GM19395 (cell line): ENCODE measurements around the gene PEX10.

Source experiments
- ATAC-seq: cut with Tn5 transposase; IDR thresholded peaks from one replicate; pipeline ENCODE4 v1.9.1; 2021; ENCODE audit warnings: mild to moderate bottlenecking, moderate library complexity; ENCODE audit not compliant: unreplicated experiment

The PEX10 gene

GRCh38 chr1:2376261-2376741 lies 36.1 kb downstream of the PEX10 start:
- ATAC-seq: no peak

DNA sequence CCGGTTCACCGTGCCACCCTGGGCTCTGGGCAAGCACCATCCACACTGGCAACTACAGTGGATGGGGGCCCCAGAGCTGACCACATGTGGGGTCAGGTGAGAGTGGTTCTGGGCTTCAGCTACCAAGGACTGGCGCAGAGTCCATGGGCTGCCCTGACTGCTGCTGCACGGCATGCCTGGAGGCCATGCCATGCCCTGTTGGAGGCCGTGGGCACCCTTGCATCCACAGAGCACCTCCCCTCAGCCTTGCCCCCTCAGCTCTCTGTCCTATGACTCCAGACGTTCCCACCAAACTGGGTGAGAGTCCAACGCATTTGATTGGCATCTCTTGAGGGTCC lies 36.5 kb downstream of the PEX10 start:
- ATAC-seq: no peak

DNA sequence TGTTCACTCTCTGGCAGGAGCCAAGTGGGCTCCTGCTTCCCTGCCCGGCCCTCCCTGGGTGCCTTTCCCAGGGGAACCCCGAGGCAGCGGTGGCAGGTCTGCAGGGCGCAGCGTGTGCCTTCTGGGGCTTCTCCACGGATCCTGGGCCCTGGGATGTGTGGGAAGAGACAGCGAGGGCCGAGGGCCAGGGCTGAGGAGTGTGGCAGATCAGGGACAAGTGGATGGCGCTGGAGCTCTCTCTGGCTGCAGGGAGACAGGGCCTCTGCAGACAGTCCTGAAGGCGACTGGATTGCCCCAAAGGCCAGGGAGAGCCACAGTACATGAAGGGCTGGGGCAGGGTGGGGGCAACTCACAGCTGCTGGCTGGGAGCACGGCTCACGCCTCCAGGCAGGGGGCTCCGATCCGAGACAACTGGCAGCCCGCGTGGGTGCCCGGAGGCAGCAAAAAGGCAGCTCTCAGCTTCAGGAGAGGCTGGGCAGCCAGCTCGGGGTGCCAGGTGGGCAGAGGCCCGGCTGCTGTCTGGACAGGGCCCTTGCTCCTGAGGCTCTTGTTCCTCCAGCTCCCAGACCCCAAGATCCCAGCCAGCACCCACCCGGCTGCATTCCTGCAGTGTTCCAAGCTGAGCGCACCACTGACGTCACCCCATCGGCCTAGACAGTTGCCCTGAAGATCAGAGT lies 37.0 kb downstream of the PEX10 start:
- ATAC-seq: no peak

- ATAC-seq: no peak
Measured at GRCh38 chr1:2374252-2375155, 37.9 kb downstream of the PEX10 start.

DNA sequence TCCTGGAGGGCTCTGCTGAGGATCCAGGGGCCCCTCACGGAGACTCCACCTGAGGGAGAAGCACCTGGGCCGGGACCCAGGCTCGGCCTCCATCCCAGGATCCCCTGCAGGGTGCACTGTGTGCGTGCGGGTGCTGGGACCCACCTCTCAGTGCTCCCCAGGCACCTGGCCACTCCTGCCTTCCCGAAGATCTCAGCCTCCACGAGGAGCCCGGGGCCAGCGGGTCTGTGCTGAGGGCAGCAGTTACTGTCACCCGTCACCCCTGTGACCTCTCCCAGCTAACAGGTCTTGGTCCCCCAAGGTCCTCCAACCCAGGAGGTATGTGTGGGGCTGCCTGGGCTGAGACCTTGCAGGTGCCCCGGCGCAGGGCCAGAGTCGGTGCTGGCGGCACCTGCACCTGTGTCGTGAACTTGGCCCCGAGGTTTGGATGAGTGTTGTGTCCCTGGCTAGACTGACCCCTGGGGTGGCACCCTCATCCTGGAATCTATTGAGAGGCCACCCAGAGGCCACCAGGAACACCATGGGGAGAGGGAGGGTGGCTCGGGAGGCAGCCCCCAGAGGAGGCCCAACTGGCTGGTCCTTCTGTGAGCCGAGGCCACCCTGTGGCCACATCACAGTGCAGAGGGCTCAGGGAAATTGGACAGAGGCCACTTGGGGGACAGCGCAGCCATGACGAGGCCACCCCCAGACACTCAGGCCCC lies 38.7 kb downstream of the PEX10 start:
- ATAC-seq: no peak

DNA sequence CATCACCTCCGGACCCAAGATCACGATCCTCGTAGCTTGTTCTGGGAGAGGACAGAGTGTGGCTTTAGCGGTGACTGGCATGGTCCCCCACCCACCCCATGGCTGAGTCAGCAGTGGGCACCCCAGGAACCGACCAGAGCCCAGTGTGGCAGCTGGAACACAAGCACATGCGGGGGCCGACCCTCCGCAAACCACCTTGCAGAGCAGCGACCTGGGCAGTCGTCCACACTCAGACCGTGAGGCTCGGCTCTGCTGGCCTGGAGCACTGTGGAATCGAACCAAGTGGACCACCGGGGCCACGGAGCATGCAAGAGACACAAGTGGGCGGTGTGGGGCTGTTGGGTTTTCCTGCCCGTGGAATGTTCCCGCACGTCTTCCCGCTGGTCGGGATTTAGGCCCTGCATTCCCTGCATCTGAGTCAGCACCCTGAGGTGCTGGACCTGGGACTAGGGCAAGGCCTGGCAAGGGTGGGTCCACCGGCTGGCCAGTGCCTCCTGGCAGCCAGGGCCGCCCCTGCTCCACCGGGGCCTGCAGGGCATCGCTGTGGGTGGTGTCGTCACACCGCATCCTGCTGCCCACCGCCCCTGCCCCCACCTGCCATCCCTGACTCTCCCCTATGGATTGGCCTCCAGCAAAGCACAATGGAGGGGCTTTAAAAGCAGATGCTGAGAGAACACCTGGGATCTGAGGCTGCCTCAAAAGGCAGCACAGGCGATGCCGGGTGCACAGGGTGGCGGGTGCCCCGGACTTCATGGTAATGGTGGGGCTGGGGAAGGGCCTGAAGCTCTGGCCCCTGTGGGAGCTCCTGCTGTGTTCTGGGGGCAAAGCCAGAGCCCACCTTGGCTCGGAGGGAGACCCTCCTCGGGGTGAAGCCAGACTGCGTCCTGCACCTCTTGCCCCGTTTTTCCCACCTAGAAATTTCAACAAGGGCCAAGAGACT lies 39.5 kb downstream of the PEX10 start:
- no peak for ATAC-seq

GRCh38 chr1:2368053-2368744 lies 44.2 kb downstream of the PEX10 start:
- ATAC-seq: no peak

DNA sequence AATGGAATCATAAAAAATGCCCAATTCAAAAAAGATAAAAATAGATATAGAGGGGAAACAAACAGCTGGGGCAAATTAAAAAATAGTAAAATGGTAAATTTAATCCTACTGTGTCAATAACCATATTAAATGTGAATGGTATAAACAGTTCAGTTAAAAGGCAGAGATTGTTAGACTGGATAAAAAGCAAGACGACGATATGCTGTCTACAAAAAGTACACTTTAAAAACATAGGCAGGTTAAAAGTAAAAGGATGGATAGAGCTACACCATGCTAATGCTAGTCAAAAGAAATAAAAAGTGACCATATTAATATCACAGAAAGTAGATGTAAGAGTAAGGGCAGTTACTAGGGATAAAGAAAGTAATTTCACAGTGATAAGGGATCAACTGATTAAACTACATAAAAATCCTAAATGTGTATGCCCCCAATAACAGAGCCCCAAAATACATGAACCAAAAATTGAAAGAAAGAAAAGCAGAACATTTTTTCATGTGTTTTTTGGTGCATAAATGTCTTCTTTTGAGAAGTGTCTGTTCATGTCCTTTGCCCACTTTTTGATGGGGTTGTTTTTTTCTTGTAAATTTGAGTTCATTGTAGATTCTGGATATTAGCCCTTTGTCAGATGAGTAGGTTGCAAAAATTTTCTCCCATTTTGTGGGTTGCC lies 48.4 kb downstream of the PEX10 start:
- ATAC-seq: no peak

GRCh38 chr1:2360588-2361364 lies 51.6 kb downstream of the PEX10 start:
- no peak for ATAC-seq

DNA sequence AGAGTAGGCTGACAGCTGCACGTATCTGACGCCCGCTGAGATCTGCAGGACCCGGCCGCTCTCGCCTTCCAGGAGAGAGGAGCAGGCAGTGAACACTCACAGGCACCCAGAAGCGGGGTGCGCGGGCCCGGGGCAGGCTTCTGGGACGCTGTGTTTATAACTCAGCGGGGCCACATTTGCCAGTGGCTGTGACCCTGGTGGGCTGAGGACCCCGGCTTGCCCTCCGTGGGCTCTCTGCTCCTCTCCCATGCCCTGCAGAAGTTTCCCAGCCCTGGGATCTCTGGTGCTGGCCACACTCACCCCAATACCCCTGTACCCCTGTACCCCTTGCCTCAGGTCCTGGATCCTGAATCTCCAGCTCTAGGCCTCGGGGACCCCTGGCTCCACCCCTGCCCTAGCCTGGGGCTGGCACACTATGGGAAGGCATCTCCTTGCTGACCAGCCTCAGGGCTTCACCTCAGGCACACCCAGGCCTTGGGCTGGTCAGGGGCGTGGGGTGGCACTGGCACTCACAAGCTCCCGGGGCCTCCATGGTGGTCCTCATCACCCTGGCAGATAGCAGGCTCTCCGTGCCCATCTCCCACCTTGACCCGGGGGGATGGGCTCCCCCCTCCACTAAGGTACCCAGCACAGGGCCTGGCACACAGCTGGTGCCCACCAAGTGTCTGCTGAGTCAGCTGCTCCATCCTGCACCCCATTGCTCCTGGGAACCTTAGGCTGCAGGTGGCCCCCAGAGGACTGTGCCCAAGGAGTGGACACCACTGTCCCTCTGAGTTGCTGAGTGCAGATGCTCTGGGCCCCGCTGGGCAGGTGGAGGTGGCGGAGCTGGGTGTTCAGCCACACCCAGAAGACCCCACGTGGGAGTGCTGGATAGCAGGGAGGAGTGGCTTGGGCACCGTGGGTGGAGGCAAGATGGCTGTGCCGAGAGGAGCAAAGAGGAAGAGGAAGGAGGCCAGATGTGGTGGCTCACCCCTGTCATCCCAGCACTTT lies 53.4 kb downstream of the PEX10 start:
- no peak for ATAC-seq

DNA sequence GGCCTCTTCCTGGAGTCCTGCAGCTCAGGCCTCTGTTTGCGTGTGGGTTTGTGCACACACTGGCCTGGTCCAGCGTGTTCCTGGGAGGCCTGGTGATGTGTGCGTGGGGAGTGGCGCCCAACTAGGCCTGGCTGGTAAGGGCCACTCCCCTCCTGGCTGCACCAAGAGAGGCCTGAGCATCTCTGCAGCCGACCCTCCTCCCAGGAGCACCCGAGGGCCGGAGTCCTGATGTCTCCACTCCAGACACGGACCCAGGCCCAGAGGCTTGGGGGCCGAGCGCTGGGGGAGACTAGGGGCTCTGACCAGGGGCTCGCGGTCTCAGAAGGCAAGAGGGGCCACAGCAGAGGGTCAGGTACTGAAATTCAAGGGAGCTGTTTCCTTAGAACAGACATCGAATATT lies 54.3 kb downstream of the PEX10 start:
- no peak for ATAC-seq

DNA sequence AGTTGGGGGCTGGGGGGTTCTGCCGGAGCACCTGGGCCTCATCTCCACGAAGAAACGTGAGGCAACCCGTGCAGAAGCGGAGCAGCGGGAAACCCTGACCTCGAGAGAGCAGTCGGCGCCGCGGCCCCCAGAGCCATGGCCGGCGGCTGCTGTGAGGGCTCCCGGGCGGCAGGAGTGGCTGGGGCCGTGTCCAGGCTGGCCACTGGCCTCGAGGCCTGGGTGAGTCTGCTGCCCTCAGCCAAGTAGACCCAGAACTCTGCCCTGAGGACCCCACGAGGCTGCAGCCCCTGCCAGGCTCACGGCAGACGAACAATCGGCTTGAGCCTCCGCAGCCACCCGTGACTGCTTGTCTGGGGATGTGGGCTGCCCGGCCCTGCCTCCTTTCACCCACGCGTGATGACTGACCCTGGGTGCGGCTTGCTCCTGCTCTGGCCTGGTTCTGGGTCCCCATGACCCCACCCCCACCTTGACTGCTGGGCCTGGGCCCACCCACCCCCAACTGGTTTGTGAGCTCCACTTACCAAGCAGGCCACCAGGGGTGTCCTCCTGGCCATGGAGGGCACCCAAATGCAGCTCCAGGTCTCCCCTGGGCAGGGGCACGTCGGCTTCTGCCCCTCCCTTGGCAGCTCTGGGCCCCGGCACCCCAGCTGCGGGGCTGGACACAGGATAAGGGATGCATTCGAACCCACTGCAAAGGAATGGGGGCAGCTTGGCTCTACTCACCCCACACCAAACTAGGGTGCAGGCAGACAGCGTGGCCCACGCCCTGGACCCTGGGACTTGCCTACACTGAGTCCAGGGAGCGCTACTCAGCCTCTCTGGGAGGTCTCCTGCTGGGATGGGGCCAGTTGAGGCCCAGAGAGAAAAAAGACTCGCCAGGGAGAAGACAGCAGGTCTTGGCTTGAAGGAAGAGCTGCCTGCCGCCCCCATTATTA lies 55.2 kb downstream of the PEX10 start:
- ATAC-seq: no peak

DNA sequence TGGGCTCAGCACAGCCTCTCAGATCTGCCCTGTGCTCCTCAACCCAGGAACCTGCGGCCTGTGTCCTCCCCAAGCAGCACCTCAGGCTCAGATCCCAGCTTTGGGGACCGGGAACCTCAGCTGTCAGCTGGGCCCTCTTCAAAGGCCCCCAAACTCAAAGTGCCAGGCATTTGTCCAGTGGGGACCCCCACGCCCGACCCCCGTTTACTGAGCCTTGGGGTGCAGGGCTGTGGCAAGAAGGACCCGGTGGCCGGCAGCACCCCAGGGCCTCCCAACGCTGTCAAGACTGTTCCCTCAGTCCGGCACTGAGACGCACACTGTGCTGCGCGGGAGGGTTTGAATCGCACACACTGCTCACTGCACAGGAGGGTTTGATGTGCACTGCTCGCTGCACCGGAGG lies 56.0 kb downstream of the PEX10 start:
- no peak for ATAC-seq

DNA sequence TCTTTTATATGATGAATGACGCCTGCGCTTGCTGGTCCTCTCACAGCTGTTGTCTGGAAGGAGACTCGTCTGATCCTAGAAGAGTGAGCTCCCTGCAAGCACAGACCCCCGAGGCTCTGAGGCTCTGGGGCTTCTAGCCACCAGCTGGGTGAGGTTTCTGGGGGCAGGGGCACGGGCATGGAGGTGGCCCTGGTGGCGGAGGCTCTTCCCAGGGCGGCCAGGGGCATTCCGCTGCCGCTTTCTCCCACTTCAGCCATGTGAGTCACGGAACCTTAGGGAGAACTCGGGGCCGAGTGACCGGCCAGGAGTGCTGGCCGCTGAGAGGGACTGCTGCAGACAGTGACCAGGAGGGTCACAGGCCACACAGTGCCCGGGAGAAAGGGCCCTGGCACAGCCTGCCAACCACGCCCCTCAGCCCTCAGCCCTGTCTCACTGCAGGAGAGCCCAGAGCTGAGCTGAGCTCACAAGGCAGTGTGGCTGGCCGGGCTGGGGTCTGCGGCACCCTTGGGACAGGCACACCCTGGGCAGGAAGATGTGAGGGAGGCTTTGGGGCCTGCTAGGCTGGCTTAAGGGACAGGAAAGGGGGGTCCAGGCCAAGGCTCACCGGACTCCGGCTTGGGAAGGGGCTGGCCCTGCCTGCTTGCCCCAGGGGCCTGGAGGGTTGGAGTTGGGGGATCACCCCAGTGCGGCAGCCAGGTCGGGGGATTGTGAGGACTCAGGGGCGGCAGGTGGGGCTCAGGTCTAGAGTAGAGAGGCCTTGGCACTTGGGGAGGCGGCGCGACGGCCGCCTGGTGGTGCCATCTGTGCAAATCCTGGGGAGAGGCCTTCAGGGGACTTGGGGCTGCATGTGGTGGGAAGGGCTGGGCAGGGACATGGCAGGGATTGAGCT lies 56.7 kb downstream of the PEX10 start:
- no peak for ATAC-seq
